Hypothalamus (tissue), 51 donors: ENCODE data around the gene CASQ1.

Source experiments
- DNase-seq, 51 donors: peaks; one replicate each; lab custom pipeline; 2025; lab: John Stamatoyannopoulos, UW

The CASQ1 gene

DNA sequence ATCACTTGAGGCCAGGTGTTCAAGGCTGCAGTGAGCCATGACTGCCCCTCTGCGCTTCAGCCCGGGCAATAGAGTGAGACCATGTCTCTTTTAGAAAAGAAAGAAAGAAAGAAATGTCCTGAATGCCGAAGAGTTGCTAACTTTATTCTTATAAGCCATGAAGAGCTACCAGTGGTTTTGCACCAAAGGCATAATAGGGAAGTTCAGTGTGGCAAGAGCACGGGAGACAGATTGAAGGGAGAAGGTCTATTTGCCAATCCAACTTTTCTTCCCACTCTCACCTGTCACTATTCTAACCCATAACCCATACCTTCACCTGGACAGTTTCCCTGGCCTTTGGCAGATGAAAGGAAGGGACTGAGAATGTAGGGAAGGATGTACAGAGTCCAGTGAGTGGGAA, 10.4 kb downstream of the CASQ1 start:
- DNase-seq = no peak

GRCh38 chr1:160204526-160205241, 14.3 kb downstream of the CASQ1 start:
- peak in 9 of 51 donors; percentile 14 to 72 (median 31) for DNase-seq

GRCh38 chr1:160205242-160206035, 15.1 kb downstream of the CASQ1 start, which contains the start of gene PEA15:
TSS of gene PEA15 (plus strand) at chr1:160205384. CDS start at chr1:160211545, 6,161 bp downstream.
- peak in 47 of 51 donors; percentile 41 to 89 (median 69) for DNase-seq

DNA sequence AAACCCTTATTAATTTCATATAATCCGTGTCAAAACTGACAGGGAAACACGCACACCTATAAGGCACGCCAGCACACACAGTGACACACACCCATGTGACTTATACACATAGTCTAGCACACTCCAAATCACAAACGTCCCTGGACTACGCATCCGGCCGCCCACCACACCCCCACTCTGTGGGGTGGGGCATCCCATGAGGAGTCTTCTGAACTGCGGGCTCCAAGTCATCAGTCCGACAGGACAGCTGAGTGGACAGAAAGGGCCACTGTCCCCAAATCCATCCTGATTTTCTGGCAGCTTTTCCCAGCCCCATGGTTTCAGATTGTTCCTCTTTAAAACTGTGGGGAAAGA, 15.6 kb downstream of the CASQ1 start:
- peak in 12 of 51 donors; percentile 17 to 75 (median 42) for DNase-seq

DNA sequence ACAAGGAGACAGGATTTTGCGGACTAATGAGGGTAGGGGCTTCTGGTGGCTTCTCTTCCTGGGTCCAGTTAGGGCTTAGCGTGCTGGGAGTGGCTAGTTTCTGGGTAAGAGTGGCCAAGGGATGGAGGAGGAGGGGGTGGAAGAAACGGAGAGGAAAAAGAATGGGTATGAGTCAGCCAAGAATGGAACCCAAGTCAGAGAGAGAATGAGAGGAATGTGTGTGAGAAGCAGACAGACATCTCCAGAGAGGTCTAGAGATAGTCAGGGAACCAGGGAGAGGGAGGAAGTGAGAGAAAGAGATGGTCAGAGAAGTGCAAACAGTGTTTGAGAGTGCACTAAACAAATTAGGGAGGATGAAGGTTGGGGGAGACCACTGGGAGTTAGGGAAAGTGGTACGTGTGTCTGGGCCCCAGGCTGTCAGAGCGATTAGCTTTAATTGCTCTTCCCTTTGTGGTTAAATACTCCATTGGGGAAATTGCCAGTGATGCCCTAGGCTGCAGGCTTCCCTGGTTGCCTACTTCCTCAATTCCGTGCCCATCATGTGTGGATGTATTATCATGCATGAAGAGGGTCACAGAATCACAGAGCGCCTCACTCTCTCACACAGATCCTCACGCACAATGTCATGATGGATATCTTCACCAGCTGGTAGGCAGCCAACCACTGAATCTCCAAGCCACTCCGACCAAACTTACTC, 16.2 kb downstream of the CASQ1 start:
- peak in 4 of 51 donors; percentile 8 to 64 (median 32) for DNase-seq

GRCh38 chr1:160207118-160207650, 16.8 kb downstream of the CASQ1 start:
- peak in 2 of 51 donors; percentile 8 to 15 for DNase-seq

DNA sequence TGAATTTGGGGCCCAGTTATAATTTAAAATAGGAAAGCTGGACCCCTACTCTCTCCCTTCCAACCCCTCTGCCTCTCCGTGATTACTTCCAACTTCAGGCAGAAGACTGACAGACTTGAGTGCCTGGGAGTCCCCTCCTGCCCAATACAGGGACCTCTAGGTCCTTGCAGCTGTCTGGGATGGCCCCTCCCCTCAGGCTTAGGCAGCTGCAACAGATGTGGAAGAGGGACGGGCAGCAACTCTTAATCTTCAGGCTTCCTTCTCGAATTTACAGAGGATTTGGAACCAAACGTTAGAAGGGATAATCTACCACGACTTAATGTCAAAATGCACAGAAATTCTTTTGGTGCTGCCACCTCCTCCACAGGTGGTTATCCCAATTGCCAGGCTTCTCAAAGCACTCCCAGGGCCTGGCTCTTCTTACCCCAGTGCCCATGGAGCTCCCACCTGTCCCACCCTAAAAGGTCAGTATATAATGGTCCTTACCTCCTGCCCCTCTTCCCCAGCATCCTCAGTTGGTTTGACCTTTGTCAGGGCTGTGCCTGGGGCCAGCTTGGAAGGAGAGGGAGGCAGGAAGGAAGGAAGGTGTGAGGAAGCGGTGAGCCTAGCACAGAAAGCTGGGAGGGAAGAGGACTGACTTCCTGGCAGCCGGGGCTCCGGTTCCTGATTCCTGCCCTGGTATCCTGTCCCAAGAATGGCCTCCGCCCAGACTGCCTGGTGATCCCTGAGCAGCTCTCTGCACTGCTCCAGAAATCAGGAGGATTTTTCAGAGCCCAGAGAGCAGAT, 17.6 kb downstream of the CASQ1 start:
- peak in 1 of 51 donors; percentile 9 for DNase-seq

DNA sequence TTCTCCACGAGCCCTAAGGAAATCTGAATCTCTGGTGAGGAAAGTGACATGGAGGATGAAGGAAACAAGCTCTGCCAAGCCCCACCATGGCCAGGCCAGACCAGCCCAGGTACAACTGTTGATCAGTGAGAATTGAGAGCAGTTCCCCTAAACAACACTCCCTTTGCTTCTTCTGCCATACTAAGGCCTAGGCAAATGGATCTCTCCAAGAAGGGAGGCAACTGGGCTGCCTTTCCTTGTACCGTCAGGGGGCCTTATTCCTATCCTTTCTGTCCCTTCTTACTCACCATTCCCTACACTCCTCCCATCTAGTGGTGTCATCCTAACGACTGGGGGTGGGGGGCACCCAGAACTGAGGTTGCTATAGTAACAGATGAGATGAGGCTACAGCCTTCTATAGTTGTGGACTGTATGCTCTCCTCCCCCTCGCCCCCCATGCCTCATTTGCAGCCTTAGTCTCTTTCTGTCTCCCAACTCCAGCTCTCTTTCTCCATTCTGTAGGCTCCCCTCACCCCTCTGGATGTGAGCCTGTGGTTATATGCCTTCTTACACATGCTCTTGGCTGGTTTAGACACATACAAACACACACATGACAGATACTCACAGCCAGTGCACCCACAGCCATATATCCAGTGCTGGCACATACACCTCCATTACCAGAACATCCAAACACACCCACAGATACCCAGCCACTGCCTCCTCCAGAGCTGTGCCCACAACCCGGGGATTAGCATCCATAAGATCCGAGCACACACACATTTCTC, 18.4 kb downstream of the CASQ1 start:
- DNase-seq = peak in 4 of 51 donors; percentile 25 to 74 (median 50)

GRCh38 chr1:160209321-160210046, 19.1 kb downstream of the CASQ1 start:
- DNase-seq = peak in 34 of 51 donors; percentile 10 to 74 (median 46)

- peak in 31 of 51 donors; percentile 13 to 75 (median 51) for DNase-seq
Measured at GRCh38 chr1:160210561-160210960, 20.2 kb downstream of the CASQ1 start.

- DNase-seq = peak in 32 of 51 donors; percentile 15 to 86 (median 58)
Measured at GRCh38 chr1:160211046-160211790, 20.8 kb downstream of the CASQ1 start.

DNA sequence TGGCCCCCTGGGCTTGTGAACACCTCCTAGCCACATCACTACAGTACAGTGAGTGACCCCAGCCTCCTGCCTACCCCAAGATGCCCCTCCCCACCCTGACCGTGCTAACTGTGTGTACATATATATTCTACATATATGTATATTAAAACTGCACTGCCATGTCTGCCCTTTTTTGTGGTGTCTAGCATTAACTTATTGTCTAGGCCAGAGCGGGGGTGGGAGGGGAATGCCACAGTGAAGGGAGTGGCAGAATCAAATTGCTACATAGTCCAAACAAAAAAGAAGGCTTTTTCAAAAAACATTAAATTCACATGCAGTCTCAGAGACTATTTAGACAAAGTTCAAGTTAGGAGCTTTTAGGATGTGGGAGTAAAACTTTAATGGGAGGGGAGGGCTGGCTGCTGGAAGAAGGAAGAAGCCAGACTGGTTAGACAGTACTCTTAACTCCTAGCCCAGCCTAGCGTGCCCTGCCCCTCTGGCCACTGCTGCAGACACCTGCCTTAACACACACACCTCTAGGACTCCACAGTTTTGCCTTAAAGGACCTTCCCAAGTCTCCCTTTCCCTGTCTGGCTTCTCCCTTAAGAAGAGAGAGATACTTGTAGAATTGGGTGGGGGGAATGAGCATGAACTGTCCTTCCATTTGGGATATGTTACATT, 24.2 kb downstream of the CASQ1 start:
- DNase-seq = no peak

DNA sequence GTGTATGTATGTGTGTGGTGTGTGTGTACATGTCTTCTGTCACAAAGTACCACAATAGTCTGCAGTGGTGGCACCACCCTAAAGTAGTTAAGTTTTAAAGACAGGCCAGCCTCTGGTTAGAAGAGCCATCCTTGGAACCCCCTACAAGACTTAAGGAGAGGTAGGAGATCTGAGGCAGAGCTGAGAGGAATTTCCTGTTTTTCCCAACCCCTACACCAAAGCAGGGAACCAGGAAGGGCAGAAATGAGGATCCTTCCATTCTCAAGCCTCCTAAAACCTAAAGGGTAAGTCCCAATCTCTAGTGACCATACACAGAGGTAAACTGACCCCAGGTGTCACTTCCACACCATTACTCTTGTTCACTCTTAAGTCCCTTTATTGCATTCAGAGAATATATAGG, 25.9 kb downstream of the CASQ1 start:
- DNase-seq = no peak

DNA sequence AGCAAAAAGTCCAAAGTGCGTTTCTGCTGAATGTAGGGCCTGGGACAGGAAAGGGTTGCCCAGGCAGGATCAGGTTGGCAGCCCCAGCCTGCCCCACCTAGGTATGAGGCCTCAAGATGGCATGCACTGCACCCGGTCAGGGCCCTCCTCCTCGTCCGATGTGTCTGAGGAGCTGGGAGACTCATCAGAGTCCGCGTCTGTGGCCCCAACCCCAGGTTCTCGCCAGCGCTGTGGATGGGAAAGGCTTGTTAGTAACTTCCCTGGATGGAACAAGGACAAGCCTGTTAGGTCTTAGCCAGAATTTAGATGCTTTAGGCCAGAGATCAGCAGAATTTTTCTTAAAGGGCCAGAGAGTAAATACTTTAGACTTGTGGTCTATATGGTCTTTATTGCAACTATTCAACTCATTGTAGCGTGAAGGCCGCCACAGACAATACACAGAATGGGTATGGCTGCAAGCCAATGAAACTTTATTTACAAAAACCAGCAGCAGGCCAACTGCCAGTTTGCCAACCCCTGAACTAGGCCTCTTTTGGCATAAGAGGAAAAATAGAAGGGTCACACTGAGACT, 27.2 kb downstream of the CASQ1 start:
- DNase-seq = peak in 11 of 51 donors; percentile 9 to 45 (median 20)

DNA sequence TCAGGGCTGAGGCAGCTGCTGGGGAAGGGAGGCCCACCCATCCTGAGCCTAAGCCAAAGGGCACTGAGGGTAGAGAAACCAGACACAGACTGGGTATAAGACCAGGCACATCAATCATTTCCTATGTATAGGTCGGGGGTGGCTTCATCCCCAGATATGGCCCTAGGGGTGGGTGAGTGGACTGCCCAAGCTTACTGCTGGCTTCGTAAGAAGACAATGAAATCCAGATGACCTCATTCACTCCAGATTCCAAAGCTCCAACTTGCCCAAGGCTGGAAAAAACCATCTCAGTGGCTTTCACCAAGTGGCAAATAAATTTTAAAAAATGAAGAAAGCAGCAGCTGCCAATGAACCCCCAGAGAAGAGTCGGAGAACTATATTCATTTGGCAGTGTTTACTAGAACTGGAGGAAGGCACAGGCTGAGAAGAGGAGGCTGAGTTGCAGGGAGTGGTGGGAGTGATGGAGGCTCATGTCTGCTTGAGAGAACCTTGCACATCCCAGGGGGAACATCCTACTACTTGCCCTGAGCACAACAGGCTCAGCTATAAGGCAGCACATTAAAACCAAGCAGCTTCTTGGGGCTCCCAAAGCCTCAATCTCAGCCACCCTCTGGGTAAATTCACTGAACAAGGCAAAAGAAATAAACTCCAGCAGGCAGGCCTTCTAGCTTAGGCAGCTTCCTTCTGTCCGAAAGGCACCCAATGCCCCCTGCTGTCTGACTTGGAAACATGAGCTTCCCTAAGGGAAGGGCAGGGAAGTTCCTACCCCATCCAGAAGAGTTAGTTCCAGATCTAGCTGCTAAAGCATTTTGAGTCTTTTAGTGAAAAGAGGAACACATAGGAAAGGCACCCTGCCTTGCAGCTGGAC, 28.9 kb downstream of the CASQ1 start:
- peak in 36 of 51 donors; percentile 22 to 79 (median 48) for DNase-seq

- no peak for DNase-seq
Measured at GRCh38 chr1:160220301-160220700, 29.9 kb downstream of the CASQ1 start.
